ENCODE results near the gene PSMD5. TPM values are rescaled to one million over a fixed set of nuclear protein-coding genes. Genes with fewer than 3 reads are reported as not detected.

The PSMD5 gene
- polyA plus RNA-seq, 1 of the 3 experiments (the other 2 are of a cell fraction) = 13.7 TPM

GRCh38 chr9:120856700-120857099, 14.0 kb upstream of the PSMD5 start:
- Histone ChIP-seq H3K4me2 (no peak overlapping the region), H3K9me3 (no peaks in the 10 kb centered on the region), H3K4me3 (ENCODE audit: low read depth in 2 of 2, low read length in 1 of 2) (no peak overlapping the region), H3K27me3 (ENCODE audit: insufficient read depth) (no peaks in the 10 kb centered on the region), H4K20me1 (ENCODE audit: insufficient read depth) (no peaks in the 10 kb centered on the region), H3K36me3 (replicated peaks in 1 of 2; ENCODE audit: control insufficient read depth in 1 of 2, insufficient read depth in 2 of 2, low read length in 1 of 2) (peaks cover 20 to 38% of the 10 kb centered on the region in 2 experiments), H3F3A (replicated peaks; ENCODE audit: insufficient read depth) (peaks cover 16% of the 10 kb centered on the region), H3K27ac (ENCODE audit: low read depth in 2 of 2, low read length in 1 of 2) (peak overlapping the region in 1 of 2 experiments; percentile 0; a peak in 1 of 4 replicates), H3K9me2 (no peaks in the 10 kb centered on the region), H2AFZ (ENCODE audit: low read depth) (no peak overlapping the region), H3K4me1 (ENCODE audit: control insufficient read depth in 1 of 2, insufficient read depth in 2 of 2, low read depth in 1 of 2, low read length in 1 of 2) (peaks cover 0 to 28% of the 10 kb centered on the region in 2 experiments; a peak in 2 of 4 replicates), H3K9ac (no peak overlapping the region), H3K79me2 (ENCODE audit: insufficient read depth) (no peaks in the 10 kb centered on the region)
- TF ChIP-seq USF1 (IDR thresholded peaks at IDR 0.05; ENCODE audit: borderline replicate concordance, low read depth) = no peak
- no peak for TF ChIP-seq NRF1 (IDR thresholded peaks at IDR 0.05; ENCODE audit: low read depth, low read length)
- no peak for TF ChIP-seq PBX3 (IDR thresholded peaks at IDR 0.05)
- TF ChIP-seq, protein P1, sequence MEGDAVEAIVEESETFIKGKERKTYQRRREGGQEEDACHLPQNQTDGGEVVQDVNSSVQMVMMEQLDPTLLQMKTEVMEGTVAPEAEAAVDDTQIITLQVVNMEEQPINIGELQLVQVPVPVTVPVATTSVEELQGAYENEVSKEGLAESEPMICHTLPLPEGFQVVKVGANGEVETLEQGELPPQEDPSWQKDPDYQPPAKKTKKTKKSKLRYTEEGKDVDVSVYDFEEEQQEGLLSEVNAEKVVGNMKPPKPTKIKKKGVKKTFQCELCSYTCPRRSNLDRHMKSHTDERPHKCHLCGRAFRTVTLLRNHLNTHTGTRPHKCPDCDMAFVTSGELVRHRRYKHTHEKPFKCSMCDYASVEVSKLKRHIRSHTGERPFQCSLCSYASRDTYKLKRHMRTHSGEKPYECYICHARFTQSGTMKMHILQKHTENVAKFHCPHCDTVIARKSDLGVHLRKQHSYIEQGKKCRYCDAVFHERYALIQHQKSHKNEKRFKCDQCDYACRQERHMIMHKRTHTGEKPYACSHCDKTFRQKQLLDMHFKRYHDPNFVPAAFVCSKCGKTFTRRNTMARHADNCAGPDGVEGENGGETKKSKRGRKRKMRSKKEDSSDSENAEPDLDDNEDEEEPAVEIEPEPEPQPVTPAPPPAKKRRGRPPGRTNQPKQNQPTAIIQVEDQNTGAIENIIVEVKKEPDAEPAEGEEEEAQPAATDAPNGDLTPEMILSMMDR (IDR thresholded peaks at IDR 0.05) = no peak
- TF ChIP-seq SIN3A (IDR thresholded peaks at IDR 0.05; ENCODE audit: borderline replicate concordance, low read depth, low read length) = no peak
- TF ChIP-seq, protein P2, sequence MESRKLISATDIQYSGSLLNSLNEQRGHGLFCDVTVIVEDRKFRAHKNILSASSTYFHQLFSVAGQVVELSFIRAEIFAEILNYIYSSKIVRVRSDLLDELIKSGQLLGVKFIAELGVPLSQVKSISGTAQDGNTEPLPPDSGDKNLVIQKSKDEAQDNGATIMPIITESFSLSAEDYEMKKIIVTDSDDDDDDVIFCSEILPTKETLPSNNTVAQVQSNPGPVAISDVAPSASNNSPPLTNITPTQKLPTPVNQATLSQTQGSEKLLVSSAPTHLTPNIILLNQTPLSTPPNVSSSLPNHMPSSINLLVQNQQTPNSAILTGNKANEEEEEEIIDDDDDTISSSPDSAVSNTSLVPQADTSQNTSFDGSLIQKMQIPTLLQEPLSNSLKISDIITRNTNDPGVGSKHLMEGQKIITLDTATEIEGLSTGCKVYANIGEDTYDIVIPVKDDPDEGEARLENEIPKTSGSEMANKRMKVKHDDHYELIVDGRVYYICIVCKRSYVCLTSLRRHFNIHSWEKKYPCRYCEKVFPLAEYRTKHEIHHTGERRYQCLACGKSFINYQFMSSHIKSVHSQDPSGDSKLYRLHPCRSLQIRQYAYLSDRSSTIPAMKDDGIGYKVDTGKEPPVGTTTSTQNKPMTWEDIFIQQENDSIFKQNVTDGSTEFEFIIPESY (IDR thresholded peaks at IDR 0.05; ENCODE audit: borderline replicate concordance, low read depth) = no peak
- TF ChIP-seq RXRA (IDR thresholded peaks at IDR 0.05; ENCODE audit: borderline replicate concordance, low read depth) = no peak
- no peak for TF ChIP-seq MXI1 (IDR thresholded peaks at IDR 0.05; ENCODE audit: low read depth, low read length)
- ChIA-PET POLR2A (interaction anchor here (0.8 to 1.0 kb wide), 2 partner anchors 13 kb away, joined by 3 to 4 read pairs; no protein-coding TSS in a partner anchor), CTCF (interaction anchor here (1.3 to 1.5 kb wide), 2 partner anchors 80 to 101 kb away, joined by 7 read pairs; no protein-coding TSS in a partner anchor)
- DNase-seq = no peak
- 96% methylated on average over 3 of the region's 4 CpGs for WGBS (ENCODE audit: low lambda C conversion rate)

Data from SK-N-SH (cell line).